ENCODE measurements around the gene CXXC5.

CXXC5 gene

DNA sequence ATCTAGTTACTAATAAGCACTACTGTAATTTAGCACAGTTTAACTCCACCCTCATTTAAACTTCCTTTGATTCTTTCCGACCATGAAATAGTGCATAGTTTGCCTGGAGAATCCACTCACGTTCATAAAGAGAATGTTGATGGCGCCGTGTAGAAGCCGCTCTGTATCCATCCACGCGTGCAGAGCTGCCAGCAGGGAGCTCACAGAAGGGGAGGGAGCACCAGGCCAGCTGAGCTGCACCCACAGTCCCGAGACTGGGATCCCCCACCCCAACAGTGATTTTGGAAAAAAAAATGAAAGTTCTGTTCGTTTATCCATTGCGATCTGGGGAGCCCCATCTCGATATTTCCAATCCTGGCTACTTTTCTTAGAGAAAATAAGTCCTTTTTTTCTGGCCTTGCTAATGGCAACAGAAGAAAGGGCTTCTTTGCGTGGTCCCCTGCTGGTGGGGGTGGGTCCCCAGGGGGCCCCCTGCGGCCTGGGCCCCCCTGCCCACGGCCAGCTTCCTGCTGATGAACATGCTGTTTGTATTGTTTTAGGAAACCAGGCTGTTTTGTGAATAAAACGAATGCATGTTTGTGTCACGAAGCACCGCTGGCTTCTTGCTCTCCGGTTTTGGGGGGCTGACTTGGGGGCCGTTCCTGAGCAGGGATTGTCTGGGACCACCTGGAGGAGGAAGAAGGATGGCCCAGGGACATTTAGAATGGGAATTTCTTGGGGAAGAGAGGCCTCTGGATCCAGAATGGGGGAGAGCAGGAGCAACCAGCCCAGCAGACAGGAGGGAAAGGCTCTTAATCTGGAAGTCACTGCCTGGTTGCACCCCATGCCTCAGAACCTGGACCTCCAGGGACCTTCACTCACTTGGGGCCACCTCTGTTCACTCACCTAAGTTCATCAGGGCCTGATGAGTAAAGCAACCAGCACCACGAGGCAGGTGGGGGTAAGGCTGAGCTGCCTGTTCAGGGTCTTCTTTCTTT, 35.4 kb downstream of the CXXC5 start:
- DNase-seq, result no peak

DNA sequence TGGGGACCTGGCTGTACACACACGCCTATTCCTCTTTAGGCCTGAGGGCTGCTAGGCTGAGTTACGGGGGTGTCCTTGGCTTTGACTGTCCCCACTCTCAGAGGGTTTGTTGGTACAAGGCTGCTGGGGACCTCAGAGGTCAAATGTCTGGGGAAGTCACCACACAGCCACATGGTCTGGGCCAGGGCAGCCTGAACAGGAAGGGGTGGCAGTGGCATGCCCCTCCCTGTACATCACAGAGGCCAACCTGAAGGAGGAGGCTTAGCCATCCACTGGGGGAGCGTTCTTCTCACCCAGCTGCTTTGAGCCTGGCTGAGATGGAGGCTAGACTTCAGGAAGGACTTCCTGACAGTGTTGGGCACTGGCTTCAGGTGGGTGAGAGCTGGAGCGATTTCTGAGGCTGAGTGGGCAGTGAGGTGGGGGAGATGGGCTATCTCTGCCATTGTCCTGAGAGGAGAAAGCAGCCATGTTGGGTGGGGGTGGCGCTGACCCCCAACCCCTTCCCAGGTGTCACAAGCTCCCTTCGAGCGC, 36.3 kb downstream of the CXXC5 start:
- DNase-seq, result no peak

DNA sequence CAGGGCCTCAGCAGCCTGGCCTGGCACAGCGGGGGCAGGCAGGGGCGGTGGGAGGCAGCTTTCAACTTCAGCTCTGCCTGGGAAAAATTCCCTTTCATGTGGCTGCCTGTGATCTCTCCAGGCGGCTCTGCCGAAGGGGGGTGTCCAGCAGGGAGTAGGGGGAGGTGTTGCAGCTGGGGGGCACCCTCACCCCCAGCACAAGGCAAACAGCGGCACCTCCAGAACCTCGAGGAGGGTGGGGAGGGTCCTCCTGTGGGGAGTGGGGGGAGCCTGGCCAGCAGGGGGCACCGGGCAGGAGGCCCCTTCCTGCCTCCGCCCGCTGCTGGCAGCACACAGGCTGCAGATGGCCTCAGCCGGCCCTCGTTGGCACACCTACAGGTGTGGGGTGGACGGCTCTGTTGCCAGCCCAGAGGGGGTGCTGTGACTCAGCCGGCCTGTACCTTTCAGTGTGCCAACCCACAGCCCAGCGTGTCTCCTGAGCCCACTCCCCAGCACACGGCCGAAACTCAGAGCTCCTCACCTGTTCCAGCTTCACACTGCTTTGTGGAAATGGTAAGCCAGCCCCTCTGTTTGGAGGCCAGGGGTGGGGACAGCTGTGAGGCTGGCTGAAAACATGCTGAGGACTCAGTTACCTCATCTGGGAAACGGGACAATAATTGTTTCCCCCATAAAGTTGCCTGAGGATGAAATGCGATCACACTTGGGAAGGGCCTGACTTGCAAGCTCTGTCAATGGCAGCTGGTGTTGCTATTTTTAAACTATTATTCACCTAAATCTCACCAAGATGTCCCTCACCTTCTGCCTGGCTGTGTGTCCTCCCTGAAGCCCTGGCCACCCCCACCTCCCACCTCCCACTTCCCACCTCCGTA, 37.0 kb downstream of the CXXC5 start:
- no peak for DNase-seq

DNA sequence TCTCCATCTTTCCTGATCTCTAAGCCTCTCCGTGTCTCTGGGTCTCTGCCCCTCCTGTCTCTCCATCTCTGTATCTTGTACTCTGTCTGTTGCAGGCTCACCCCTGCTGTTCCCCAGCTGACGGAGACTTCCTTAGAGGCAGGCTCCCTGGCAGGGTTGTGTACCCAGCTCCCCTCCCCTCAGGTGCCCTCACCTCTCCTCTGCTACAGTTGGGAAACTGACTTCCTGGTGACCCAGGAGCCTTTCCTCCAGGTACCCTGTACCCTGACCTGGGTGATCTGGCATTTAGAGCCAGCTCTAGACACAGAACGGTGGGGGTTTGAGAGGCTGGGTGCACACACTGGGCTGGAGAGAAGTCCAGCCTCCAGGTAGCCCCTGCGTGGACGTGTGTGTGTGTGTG, 37.7 kb downstream of the CXXC5 start:
- no peak for DNase-seq

DNA sequence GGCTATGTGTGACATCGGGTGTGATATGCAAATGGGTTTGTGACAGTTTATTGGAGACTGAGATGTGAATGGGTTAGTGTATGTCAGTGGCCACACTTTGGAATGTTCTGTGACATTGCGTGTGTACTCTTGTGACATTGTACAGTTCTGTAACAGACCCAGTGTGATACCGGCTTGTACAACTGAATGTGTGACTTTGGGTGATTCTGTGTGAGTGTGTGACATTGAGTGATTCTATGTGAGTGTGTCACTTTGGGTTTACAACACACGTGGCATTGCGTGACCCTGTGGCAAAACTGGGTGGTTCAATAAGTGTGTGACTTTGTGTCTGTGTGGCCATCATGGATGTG, 38.2 kb downstream of the CXXC5 start:
- no peak for DNase-seq

DNA sequence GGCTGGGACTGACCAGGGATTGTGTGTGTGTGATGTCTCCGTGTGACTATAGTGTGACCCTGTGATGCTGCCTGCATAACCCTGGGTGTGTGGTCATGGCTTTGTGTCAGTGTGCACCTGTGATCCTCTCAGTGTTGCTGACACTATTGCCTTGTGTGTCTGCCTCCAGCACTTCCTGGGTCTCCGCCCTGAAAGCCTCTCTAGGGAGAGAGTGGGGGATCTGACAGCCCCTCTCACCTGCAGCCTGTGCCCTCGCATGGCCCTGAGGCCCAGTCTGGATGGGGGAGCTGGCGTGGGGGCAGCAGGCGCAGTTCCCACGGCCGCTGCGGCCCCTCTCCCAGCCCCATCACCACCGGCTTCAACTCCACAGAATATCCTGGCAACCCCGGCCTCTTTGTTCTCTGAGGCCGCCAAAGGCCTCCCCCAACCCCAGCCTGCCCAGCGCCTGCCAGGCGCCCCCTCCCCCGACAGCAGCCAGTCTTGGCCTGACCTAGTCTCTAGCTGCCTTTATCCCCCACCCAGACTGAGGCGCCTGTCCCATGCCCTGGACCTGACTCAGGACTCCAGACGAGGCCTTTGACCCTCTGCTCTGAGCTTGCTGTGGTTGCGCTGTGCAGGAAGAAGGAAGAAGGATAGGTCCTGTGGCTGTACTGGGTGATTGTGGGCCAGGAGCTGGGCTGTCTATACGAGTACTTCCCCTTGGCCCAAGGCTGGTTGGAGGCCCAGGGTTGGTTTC, 38.7 kb downstream of the CXXC5 start:
- no peak for DNase-seq

DNA sequence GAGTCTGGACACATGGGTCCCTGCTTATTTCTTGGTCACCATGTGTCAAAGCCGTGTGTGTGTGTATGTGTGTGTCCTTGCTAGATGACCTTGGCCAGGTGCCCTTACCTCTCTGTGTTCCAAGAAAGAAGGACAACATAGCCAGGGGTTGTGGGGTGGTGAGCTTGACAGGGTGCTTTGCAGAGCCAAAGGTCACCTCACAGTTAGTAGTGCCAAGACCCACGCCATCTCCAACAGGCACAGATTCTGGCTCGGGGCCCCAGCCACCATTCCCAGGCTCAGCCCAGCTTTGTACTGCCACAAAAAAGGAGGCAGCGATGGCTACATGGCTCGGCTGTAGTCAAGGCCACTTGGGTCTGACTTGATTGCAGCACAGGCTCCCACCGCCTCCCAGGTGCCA, 39.5 kb downstream of the CXXC5 start:
- no peak for DNase-seq

DNA sequence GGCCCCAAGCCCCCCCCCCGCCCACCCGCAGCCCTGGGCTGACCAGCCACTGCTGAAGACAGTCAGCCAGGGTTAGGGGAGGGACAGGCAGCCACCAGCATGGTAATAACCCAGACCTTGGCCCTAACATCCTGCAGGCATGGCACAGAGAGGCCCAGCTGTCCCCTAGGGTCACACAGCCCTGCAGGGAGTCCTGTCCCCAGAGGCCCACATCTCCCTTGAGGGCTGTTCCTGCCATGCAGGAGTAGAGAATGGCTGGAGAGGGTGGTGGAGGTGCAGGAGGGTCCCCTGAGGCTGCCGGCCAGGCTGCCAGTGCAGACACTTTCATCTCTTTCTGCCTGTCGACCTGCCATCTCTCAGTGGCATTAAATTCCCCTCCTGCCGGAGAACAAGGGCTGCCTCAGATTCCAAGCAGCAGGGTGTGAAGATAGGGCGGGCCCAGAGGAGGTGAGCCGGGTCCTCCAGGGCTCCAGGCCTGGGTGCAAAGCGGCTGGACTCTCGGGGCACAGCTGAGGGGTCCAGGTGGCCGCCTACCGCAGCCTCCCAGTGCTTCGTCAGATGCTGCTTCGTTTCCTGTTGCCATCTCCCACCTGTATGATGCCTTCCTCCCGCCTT, 40.0 kb downstream of the CXXC5 start:
- DNase-seq, result no peak

DNA sequence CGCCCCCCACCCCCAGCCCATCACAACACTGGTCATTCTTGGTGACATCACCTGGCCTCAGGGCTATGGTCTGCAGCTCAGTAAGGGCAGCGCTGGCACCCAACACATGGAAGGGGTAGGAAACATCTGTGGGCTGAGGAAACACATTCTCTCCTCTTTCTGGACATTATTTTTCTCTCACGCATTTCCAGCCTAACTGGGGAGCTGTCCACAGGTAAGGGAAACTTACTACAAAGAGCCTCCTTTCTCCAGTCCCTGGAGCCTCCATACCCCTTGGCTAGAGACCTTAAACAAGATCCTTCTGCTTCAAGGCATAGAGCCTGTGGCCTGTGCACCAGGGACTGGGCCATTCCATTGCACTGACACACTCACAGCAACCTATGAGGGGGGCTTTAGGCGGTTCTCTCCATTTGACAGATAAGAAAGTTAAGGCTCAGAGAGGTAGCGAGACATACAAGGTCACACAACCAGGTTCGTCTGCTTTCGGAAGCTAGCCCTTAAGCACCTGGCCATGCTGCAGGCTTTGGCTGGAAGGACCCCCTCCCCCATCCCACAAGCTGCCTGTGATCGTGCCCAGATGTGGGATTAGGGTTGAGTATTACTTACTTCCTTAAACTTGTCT, 40.7 kb downstream of the CXXC5 start:
- DNase-seq, result no peak

DNA sequence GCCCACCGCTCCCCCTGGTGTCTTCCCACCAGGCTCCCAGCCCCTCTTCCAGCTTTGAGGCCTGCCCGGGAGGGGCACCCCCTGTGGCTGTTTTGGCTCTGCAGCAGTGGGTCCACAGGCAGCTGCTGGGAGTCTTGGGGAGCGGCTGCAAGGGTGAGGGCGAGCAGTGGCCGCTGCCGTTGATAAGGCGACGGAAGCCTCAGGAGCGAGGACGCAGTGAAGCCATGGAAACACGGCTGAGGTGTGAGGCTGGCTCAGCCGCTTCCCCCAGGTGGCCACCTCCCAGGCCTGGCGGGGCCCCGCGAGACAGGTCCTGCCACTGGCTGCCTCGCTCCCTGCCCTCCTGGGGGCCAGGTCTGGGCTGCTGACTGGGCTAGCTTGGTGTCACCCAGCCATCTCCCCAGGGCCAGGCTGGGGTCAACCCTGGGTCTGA, 41.5 kb downstream of the CXXC5 start:
- DNase-seq, result no peak

DNA sequence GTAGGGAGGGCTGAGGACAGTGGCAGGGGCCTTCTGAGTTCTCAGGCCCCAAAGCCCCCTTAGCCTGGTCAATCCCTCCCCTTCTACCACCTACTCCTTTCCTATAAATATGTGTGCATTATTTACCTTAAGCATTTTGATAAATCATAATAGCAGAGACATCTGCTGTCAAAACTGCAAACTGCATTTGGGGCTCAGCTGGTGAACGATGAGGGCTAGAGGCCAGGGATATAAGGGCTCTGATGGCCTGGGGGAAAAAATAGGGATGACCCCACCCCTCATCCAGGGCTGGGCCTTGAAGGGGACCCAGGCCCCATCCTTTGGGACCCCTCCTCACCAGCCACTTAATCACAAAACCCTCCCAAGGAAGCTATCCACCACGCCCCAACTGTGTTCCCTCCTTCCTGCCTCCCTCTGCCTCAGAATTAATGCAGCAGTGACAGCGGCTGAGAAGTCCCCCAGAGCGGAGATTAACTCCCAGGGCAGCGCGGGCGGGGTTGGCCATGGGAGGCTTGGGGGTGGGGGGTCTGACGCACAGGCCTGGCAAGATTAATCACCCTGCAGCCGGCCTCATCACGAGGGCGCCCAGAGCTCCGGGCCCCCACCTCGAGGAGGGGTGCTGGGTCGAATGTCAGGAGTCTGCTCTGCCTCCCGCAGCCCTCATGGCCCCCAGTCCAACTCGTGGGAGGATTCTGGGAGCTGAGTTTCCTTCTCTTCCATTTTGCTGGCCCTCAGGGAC, 42.1 kb downstream of the CXXC5 start:
- no peak for DNase-seq

DNA sequence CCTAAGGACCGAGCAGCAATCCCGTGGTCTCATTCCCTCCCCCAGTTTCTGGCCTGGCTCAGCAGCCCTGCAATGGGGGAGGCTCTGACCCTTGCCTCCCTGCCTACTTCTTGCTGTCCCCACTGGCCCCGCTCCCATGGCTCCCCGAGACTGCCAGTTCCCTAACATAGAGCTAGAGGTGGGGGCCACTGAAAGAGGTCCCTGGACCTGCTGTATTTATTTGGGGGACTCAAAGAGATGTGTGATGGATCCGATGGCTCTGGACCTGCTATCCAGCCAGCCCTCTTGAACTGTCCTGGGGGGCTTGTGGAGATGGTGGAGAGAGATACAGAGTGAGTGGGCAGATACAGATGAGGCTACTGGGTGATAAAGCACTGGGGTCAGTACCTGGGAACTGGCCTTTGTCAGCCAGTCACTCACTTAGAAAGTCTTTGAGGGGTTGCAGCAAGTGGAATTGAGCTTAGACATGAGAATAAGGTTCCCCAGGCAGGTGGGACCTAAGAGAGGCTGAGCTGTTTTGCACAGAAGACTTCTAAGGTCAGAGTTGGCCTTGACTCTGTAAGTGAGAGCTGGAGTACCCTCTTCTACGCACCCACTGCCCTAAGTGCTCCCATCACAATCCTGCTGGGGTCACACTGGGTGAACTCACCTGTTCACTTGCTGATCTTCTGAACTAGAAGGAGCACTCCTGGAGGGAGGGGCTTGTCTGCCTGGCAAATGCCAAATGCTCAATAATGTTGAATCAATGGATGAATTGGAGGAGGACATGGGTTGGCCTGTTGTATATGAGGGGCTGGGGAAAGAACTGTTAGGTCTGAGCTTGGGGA, 42.9 kb downstream of the CXXC5 start:
- DNase-seq, result no peak

DNA sequence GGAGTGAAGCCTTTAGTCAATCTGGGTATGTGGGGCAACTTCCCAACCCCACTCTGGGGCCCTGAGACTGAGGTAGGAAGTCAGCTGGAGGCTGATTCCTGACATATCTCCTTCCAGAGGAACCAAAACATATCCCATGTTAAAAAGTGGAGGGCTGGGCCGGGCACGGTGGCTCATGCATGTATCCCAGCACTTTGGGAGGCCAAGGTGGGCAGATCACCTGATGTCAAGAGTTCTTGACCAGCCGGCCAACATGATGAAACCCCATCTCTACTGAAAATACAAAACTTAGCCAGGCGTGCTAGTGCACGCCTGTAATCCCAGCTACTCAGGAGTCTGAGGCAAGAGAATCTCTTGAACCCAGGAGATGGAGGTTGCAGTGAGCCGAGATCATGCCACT, 44.0 kb downstream of the CXXC5 start:
- no peak for DNase-seq

DNA sequence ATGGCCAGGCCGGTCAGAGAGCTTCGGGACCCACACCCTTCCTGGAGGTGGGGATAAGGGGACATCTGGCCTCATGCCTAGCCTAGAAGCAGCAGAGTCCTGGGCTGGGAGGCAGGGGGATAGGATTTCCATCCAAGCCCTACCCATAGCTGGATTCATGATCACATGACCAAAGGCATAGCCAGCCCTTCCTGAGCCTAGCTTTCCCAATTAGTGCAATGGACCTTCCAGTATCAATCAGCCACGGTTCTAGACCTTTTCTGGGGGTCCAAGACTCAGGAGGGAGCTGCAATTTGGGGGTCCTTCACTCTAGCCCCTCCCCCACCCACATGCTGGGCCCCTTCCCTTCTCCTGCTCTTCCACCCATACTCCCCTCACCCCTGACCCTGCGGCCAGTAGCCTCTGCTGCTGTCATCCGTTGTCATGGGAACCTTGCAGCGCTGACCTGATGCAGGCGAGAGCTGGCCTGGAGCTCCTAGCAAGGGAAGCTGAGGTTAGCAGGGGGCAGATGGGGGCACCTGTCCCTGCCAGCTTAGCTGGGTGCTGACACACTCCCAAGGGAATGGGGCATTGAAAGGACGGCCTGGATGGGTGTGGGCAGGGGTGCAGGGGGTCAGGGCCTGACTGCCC, 44.6 kb downstream of the CXXC5 start:
- no peak for DNase-seq

DNA sequence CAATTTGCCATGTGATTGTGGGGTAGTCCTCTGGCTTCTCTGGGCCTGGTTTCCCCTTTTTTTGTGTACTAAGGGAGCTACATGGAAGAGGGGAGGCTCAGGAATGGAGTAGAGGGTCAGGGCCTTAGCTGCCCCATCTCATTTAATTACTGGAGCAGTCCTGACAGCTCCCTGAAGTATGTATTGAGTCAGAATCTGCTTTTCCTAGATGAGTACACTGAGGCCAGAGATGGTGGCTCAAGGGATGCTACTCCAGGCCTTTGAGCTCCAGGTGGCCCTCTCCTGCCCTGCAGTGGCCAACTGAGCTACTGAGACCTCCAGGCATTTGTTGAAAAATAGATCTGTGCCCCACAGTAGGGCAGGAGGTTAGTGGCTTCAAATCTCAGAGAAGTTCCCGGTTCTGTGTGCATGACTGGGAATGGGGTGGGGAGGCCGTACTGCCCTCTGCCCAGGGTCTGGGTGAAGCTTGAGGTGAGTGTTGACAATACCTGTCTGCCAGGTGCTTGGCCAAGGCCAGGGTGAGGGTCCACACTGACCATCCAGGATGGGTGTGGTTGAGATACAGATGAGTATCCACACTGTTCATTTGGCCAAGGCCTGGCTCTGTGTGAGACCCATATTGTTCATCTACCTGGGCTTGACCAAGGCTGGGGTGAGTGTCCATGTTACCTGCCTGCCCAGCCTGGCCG, 45.7 kb downstream of the CXXC5 start:
- no peak for DNase-seq

DNA sequence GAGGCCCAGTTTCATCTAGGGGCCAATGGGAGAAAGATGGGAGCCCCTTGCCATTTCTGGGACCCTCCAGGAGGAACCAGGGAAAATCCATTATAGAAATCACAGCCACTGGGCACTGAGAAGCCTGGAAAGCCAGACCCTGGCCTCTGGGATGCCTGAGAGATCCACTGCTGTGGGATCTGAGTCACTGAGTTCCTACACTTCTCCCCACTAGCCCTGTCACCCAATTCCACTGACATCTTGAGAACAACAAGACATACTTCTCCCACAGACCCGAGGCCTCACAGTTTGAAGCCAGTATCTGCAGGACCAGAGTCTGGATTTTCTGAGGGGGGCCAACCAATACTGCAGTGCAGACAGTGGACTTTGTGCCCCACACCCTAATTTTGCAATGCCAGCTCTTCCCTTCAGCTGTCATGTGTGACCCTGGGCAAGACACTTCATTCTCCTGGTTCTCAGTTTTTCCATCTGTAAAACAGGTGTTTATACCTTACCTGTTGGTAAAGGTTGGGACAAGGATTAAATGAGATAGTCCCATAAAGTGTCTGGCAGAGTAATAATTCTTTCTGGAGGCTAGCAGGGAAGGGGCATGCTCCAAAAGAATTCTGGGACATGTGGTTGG, 46.5 kb downstream of the CXXC5 start:
- DNase-seq, result no peak

DNA sequence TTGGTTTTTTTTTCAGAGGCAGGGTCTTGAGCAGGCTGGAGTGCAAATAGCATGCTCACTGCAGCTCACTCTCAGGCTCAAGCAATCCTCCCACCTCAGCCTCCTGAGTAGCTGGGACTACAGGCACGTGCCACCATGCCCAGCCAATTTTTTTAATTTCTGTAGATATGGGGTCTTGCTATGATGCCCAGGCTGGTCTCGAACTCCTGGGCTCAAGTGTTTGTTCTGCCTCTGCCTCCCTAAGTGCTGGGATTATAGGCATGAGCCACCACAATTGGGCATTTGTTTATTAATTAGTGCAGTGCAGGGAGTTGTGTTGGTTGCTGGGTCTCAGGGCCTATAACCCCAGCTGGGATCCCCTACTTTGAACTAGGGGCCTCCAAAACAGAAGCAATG, 47.0 kb downstream of the CXXC5 start:
- DNase-seq, result no peak

DNA sequence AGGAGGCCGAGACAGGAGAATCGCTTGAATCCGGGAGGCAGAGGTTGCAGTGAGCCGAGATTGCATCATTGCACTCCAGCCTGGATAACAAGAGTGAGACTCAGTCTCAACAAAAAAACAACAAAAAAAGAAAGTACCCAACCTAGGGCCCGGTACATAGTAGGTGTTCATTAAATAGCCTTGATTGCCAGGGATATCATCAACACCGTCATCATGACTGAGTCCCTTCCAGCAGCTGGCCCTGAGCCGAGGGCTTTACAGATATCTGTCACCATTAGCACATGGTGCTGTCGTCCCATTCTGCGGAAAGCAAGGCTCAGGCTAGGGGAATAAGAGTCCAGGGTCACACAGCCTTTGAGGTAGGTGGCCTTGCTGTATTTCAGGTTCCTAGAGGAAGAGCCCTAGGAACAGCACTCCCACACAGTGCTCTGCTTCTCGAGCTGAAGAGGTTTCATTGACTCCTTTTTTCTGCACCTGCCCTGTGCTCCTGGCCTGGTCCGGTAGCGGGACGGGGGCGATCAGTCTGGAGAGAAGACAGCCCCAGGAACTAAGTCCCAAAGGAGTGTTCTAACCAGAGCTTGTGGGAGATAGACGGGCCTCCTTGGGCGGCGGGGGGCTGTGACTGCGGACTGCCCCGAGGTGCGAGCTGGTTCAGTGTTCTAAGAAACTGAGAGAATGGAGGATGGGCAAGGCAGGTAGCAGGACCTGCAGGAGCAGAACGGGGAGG, 48.2 kb downstream of the CXXC5 start:
- DNase-seq, result no peak
